ENCODE data around the gene PADI4. TPM values are rescaled to one million over a fixed set of nuclear protein-coding genes. Genes with fewer than 3 reads are reported as not detected.
A peak's percentile ranks its signal among the peaks of the same experiment; 100 is the strongest.
"Not testable (repeated sequence)": the region's sequence is repeated elsewhere in the genome, so short reads cannot be mapped to it uniquely, and the experiment has no call there.

PADI4 gene
- total RNA-seq, 1 donor from 2014 or later = 0.74 TPM

- Histone ChIP-seq H3K9me3 (no peaks in the 10 kb centered on the region), H3K36me3 (peaks cover 0 to 26% of the 10 kb centered on the region in 2 donors), H3K4me3 (no peak overlapping the region), H3K27ac (no peak overlapping the region), H3K27me3 (no peaks in the 10 kb centered on the region), H3K4me1 (no peaks in the 10 kb centered on the region)
- intact Hi-C loops (cut with DNase I) = no loop called here
- TF ChIP-seq CTCF (IDR thresholded peaks at IDR 0.05) = no peak
- TF ChIP-seq POLR2AphosphoS5 (IDR thresholded peaks at IDR 0.05; ENCODE audit: insufficient read depth in 1 of 2, low read depth in 1 of 2) = no peak
- no peak for TF ChIP-seq POLR2A (IDR thresholded peaks at IDR 0.05)
- no peak for DNase-seq (ENCODE audit: extremely low spot score in 2 of 2)
Observed at GRCh38 chr1:17404820-17405219, 96.8 kb downstream of the PADI4 start.

- H3K36me3 ChIP-seq = peaks cover 0 to 38% of the 10 kb centered on the region in 2 donors
- no peaks in the 10 kb centered on the region for H3K4me1 ChIP-seq
- no peaks in the 10 kb centered on the region for H3K27me3 ChIP-seq
- no peak for DNase-seq (ENCODE audit: extremely low spot score in 2 of 2)
- no peak overlapping the region for H3K27ac ChIP-seq
- intact Hi-C loops (cut with DNase I) = no loop called here
- H3K4me3 ChIP-seq = no peak overlapping the region
- TF ChIP-seq POLR2AphosphoS5 (IDR thresholded peaks at IDR 0.05; ENCODE audit: insufficient read depth in 1 of 2, low read depth in 1 of 2) = no peak
- peak in 1 of 3 experiments; percentile 47 for TF ChIP-seq CTCF (IDR thresholded peaks at IDR 0.05)
- no peaks in the 10 kb centered on the region for H3K9me3 ChIP-seq
Observed at GRCh38 chr1:17405898-17406759, 98.1 kb downstream of the PADI4 start.

GRCh38 chr1:17406760-17407475, 98.9 kb downstream of the PADI4 start:
- H3K27ac ChIP-seq; H3K4me3 ChIP-seq; H3K4me1 ChIP-seq; H3K27me3 ChIP-seq; H3K9me3 ChIP-seq; DNase-seq (ENCODE audit: extremely low spot score in 2 of 2); intact Hi-C loops (cut with DNase I): not testable (repeated sequence)
- H3K36me3 ChIP-seq = peaks cover 0 to 46% of the 10 kb centered on the region in 2 donors

DNA sequence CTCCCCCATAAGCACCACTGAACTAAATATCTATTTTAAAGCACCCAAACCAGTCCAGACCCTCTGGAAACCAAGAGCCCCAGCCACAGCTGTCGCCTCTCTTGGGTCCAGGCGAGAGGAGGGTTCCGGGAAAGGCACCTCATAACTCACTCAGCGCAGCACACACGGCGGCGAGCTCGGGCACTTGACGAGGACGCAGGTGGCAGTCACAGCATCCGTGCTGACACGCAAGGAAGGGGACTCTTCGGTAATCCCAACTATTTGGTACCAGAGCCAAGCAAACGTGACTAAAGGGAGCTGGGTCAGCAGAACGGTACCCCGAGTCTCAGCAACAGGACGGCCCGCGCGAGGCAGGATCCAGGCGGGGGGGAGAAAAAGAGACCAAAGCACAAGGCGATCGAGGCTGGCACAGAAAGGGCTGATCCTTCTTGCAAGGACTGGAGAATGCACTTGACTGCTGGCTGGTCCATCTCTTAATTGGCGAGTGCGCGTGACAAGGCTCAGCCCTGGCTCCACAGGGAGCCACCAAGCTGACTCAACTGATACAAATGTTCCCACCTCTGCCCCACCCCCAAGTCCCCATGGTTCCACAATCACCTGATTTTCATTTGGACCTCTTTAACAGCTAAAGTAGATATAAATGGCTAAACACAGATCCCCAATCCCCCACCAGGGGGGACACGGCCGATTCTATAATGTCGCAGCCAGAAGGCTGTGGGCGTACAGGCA, 100.0 kb downstream of the PADI4 start:
- peaks cover 0 to 56% of the 10 kb centered on the region in 2 donors for H3K36me3 ChIP-seq
- H3K4me1 ChIP-seq; intact Hi-C loops (cut with DNase I); H3K4me3 ChIP-seq; DNase-seq (ENCODE audit: extremely low spot score in 2 of 2); H3K27me3 ChIP-seq; H3K9me3 ChIP-seq; H3K27ac ChIP-seq: not testable (repeated sequence)

DNA sequence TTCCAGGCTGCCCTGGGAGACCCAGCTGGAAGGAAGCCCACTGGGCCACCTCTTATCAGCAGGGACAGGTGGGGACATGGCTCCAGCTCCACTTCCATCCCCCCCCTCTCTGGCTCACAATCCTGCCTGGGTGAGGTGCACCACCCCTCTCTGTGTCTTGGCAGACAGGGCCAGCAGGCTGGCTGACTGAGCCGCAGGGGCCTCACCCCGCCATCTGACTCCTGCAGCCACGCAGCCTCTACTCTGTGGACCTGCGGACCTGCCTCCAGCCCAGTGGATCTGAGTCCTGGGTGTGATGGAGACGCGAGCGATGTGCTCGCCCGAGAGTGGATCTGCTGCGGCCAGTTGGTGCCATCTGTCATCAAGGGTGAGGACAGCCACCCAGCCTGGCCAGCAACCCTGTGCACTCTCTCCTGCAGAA, 101.4 kb downstream of the PADI4 start:
- H3K9me3 ChIP-seq = no peaks in the 10 kb centered on the region
- H3K27ac ChIP-seq = no peak overlapping the region
- intact Hi-C loops (cut with DNase I) = no loop called here
- TF ChIP-seq CTCF (IDR thresholded peaks at IDR 0.05) (no peak), POLR2AphosphoS5 (IDR thresholded peaks at IDR 0.05; ENCODE audit: insufficient read depth in 1 of 2, low read depth in 1 of 2) (no peak), POLR2A (IDR thresholded peaks at IDR 0.05) (no peak)
- no peak overlapping the region for H3K4me3 ChIP-seq
- no peak for DNase-seq (ENCODE audit: extremely low spot score in 2 of 2)
- H3K27me3 ChIP-seq = no peaks in the 10 kb centered on the region
- H3K4me1 ChIP-seq = no peaks in the 10 kb centered on the region
- H3K36me3 ChIP-seq = peaks cover 0 to 67% of the 10 kb centered on the region in 2 donors
